ENCODE results near the gene KRTAP17-1. TPM values are rescaled to one million over a fixed set of nuclear protein-coding genes. Genes with fewer than 3 reads are reported as not detected.
"Not testable (repeated sequence)": the region's sequence is repeated elsewhere in the genome, so short reads cannot be mapped to it uniquely, and the experiment has no call there.

The KRTAP17-1 gene
- polyA plus RNA-seq, 1 of the 3 experiments (the other 2 are of a cell fraction) = not detected

DNA sequence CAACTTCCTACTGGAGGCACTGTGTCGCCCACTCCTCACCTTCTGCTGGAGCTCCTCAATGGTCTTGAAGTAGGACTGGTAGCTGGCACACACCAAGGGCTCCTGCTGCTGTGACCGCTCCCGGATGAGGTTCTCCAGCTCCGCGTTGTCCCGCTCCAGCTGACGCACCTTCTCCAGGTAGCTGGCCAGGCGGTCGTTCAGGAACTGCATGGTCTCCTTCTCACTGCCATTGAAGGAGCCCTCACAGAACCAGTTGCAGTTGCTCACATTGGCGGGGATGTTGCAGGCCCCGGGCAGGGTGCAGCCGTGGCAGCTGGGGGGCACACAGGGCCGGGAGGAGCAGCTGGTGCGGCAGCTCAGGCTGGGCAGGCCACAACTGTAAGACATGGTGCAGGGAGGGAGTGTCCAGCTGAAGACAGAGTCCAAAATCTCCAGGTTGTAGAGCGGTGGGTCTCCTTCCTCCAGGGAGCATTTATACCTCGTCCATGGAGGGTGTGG lies 34.9 kb upstream of the KRTAP17-1 start, which contains the start of gene KRT33A:
Gene KRT33A, minus strand, starts transcription at position 448 of the 498 bp plus-strand sequence. Its CDS starts 61 bp downstream, at position 387.
- H3K79me2 ChIP-seq (ENCODE audit: insufficient read depth); H3K36me3 ChIP-seq (replicated peaks in 1 of 2; ENCODE audit: control insufficient read depth in 1 of 2, insufficient read depth in 2 of 2, low read length in 1 of 2); H3K4me2 ChIP-seq; H3K27me3 ChIP-seq (ENCODE audit: insufficient read depth); H2AFZ ChIP-seq (ENCODE audit: low read depth); DNase-seq; H3K9ac ChIP-seq; H3K9me2 ChIP-seq; H3K4me1 ChIP-seq (ENCODE audit: control insufficient read depth in 1 of 2, insufficient read depth in 2 of 2, low read depth in 1 of 2, low read length in 1 of 2); H3K9me3 ChIP-seq; H3F3A ChIP-seq (replicated peaks; ENCODE audit: insufficient read depth); H3K27ac ChIP-seq (ENCODE audit: low read depth in 2 of 2, low read length in 1 of 2); POLR2A ChIA-PET; H4K20me1 ChIP-seq (ENCODE audit: insufficient read depth); H3K4me3 ChIP-seq (ENCODE audit: low read depth in 2 of 2, low read length in 1 of 2): not testable (repeated sequence)
- CTCF ChIA-PET = interaction anchor here (1.2 to 1.5 kb wide), 3 partner anchors 28 to 298 kb away, joined by 3 to 5 read pairs (median 4); no protein-coding TSS in a partner anchor
- WGBS (ENCODE audit: low lambda C conversion rate) = 42% methylated on average over 12 of the region's 16 CpGs

DNA sequence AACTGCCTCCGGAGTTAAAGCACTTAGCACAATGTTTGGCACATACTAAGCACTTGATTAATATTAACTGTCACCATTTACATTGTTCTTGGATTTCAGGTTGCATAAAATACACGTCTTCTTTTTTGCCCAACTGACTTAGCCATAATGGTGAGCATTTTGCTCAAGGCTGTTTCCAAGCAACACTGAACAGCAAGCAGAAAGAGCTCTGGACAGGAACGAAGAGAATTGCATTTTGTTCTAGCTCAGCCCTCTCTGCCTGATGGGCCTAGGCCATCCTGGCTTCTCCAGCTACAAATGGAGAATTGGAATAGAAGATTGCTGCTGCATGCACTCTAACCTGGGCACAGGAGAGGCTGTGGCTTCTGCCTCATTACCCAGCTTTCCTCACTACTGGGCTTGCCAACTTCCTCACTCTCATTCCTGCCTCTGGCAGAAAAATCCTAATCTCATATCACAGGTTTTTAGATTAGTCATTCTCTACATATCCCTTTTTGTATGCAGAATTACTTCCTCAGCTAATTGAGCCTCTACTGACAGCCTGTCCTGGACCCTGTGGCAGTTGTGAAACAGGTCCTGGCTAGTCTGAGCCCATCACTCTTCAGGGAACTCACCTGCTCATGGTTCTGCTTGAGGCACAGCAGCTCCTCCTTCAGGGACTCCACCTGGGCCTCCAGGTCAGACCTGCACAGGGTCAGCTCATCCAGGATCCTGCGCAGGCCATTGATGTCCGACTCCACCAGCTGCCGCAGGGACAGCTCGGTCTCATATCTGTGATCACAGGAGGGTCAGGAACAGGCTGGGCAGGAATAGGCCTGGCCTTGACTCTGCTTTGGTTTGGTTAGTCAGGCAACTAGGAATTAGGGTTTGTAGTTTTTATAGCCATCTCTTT lies 32.6 kb upstream of the KRTAP17-1 start:
- 46% methylated on average over 7 of the region's 7 CpGs for WGBS (ENCODE audit: low lambda C conversion rate)

GRCh38 chr17:41346421-41346820 lies 30.9 kb upstream of the KRTAP17-1 start:
- H3K9me3 ChIP-seq; H3K9me2 ChIP-seq; H3K4me2 ChIP-seq; H3K4me3 ChIP-seq (ENCODE audit: low read depth in 2 of 2, low read length in 1 of 2); H3K9ac ChIP-seq; DNase-seq; H4K20me1 ChIP-seq (ENCODE audit: insufficient read depth); H3K27ac ChIP-seq (ENCODE audit: low read depth in 2 of 2, low read length in 1 of 2); H2AFZ ChIP-seq (ENCODE audit: low read depth); H3K79me2 ChIP-seq (ENCODE audit: insufficient read depth); H3K27me3 ChIP-seq (ENCODE audit: insufficient read depth); H3K36me3 ChIP-seq (replicated peaks in 1 of 2; ENCODE audit: control insufficient read depth in 1 of 2, insufficient read depth in 2 of 2, low read length in 1 of 2); H3K4me1 ChIP-seq (ENCODE audit: control insufficient read depth in 1 of 2, insufficient read depth in 2 of 2, low read depth in 1 of 2, low read length in 1 of 2); CTCF ChIA-PET; POLR2A ChIA-PET; H3F3A ChIP-seq (replicated peaks; ENCODE audit: insufficient read depth): not testable (repeated sequence)
- WGBS (ENCODE audit: low lambda C conversion rate) = 78% methylated on average over 9 of the region's 16 CpGs

More for the DNA sequence above, 32.6 kb upstream of the KRTAP17-1 start:
- H2AFZ ChIP-seq (ENCODE audit: low read depth) = no peak overlapping the region
- H3K4me1 ChIP-seq (ENCODE audit: control insufficient read depth in 1 of 2, insufficient read depth in 2 of 2, low read depth in 1 of 2, low read length in 1 of 2) = no peaks in the 10 kb centered on the region
- no peak overlapping the region for H3K27ac ChIP-seq (ENCODE audit: low read depth in 2 of 2, low read length in 1 of 2)
- no peak overlapping the region for H3K9ac ChIP-seq
- no peak for DNase-seq
- TF ChIP-seq, protein P1, sequence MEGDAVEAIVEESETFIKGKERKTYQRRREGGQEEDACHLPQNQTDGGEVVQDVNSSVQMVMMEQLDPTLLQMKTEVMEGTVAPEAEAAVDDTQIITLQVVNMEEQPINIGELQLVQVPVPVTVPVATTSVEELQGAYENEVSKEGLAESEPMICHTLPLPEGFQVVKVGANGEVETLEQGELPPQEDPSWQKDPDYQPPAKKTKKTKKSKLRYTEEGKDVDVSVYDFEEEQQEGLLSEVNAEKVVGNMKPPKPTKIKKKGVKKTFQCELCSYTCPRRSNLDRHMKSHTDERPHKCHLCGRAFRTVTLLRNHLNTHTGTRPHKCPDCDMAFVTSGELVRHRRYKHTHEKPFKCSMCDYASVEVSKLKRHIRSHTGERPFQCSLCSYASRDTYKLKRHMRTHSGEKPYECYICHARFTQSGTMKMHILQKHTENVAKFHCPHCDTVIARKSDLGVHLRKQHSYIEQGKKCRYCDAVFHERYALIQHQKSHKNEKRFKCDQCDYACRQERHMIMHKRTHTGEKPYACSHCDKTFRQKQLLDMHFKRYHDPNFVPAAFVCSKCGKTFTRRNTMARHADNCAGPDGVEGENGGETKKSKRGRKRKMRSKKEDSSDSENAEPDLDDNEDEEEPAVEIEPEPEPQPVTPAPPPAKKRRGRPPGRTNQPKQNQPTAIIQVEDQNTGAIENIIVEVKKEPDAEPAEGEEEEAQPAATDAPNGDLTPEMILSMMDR (IDR thresholded peaks at IDR 0.05) = no peak
- no peak for TF ChIP-seq RXRA (IDR thresholded peaks at IDR 0.05; ENCODE audit: borderline replicate concordance, low read depth)
- no peak for TF ChIP-seq FOXM1 (IDR thresholded peaks at IDR 0.05; ENCODE audit: low read depth)
- TF ChIP-seq RAD21 (IDR thresholded peaks at IDR 0.05; ENCODE audit: low read length) = no peak
- TF ChIP-seq, protein P2, sequence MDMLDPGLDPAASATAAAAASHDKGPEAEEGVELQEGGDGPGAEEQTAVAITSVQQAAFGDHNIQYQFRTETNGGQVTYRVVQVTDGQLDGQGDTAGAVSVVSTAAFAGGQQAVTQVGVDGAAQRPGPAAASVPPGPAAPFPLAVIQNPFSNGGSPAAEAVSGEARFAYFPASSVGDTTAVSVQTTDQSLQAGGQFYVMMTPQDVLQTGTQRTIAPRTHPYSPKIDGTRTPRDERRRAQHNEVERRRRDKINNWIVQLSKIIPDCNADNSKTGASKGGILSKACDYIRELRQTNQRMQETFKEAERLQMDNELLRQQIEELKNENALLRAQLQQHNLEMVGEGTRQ (IDR thresholded peaks at IDR 0.05; ENCODE audit: borderline replicate concordance, low read depth, low read length) = no peak
- no peak for TF ChIP-seq CHD2 (IDR thresholded peaks at IDR 0.05; ENCODE audit: low read length, partially characterized antibody)
- TF ChIP-seq POLR2AphosphoS5 (IDR thresholded peaks at IDR 0.05; ENCODE audit: low read depth, low read length) = no peak
- no peak for TF ChIP-seq PBX3 (IDR thresholded peaks at IDR 0.05)
- no peak for TF ChIP-seq SIN3A (IDR thresholded peaks at IDR 0.05; ENCODE audit: borderline replicate concordance, low read depth, low read length)
- TF ChIP-seq ELF1 (IDR thresholded peaks at IDR 0.05) = no peak
- H3F3A ChIP-seq (replicated peaks; ENCODE audit: insufficient read depth) = no peaks in the 10 kb centered on the region
- H3K36me3 ChIP-seq (replicated peaks in 1 of 2; ENCODE audit: control insufficient read depth in 1 of 2, insufficient read depth in 2 of 2, low read length in 1 of 2) = no peaks in the 10 kb centered on the region
- H4K20me1 ChIP-seq (ENCODE audit: insufficient read depth) = no peaks in the 10 kb centered on the region
- no peaks in the 10 kb centered on the region for H3K9me3 ChIP-seq
- ChIA-PET POLR2A (no interaction called here), CTCF (interaction anchor here (1.0 to 1.2 kb wide), 5 partner anchors 9 to 319 kb away, joined by 3 to 6 read pairs (median 3); no protein-coding TSS in a partner anchor)
- H3K4me3 ChIP-seq (ENCODE audit: low read depth in 2 of 2, low read length in 1 of 2) = no peak overlapping the region
- H3K9me2 ChIP-seq = no peaks in the 10 kb centered on the region
- H3K79me2 ChIP-seq (ENCODE audit: insufficient read depth) = no peaks in the 10 kb centered on the region
- no peak overlapping the region for H3K4me2 ChIP-seq
- no peaks in the 10 kb centered on the region; the same call in 1 of the 2 replicates for H3K27me3 ChIP-seq (ENCODE audit: insufficient read depth)

Data from SK-N-SH (cell line).